GM18498 (cell line): ENCODE results near the gene PTPRD.
"Not testable (repeated sequence)": the region's sequence is repeated elsewhere in the genome, so short reads cannot be mapped to it uniquely, and the experiment has no call there.

ENCODE experiments used
- ATAC-seq: cut with Tn5 transposase; IDR thresholded peaks from one replicate; pipeline ENCODE4 v1.9.1; 2021; ENCODE audit warnings: mild to moderate bottlenecking, moderate library complexity; ENCODE audit not compliant: unreplicated experiment

Gene PTPRD

GRCh38 chr9:8940650-8941049 lies 1672.2 kb downstream of the PTPRD start:
- no peak for ATAC-seq

DNA sequence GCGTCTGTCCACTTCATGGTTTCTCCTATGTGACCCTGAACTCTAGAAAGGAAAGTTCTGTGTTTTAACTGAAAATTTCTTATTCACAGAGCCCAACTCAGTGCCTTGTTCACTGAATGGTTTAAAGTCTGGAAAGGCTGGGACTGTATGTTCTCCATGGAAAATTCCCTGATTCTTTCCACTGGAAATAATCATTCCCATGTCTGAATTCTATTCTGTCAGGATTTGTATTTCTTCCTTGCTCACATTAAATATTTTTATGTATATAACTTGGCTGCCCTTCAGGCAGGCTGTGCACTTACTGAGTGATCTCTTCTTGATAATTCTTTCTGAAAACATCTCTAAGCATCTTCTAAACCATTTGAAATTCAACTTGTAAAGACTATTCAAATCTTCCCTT lies 1686.3 kb downstream of the PTPRD start:
- no peak for ATAC-seq

DNA sequence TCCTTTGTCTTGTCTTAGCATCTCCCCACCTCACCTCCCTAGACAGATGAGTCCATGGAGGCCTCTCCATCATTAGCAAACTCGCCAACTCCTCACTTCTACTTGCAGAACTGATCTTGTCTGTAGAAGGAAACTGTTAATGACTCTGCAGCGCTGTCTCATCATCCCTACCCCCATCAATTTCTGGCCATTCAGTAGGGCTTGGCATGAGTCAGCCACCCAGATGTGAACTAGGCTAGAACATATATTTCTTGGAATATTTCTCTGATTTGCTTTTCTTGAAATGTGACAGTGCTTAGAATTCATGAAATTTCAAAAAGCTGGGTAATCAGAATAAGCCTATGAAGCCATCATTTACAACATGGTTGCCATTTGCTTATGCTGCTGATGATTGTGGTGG lies 1688.2 kb downstream of the PTPRD start:
- ATAC-seq: no peak

DNA sequence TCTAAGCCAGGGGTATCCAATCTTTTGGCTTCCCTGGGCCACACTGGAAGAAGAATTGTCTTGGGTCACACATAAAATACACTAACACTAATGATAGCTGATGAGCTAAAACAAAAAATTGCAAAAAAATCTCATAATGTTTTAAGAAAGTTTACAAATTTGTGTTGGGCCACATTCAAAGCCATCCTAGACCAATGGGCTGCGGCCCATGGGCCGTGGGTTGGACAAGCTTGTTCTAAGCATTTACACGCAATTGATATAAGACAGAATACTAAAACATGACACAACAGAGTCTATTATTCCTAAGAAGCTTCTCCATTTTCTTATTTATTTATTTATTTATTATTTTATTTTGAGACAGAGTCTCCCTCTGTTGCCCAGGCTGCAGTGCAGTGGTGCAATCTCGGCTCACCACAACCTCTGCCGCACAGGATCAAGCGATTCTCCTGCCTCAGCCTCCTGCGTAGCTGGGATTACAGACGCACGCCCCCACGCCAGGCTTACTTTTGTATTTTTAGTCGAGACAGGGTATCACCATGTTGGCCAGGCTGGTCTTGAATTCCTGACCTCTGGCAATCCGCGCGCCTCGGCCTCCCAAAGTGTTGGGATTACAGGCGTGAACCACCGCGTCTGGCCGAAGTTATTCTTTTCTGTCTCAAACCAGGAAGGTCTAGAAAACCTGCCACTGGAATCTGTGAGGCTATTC lies 1692.2 kb downstream of the PTPRD start:
- ATAC-seq: not testable (repeated sequence)

- no peak for ATAC-seq
Measured at GRCh38 chr9:8917956-8918739, 1694.7 kb downstream of the PTPRD start.

- ATAC-seq: no peak
Measured at GRCh38 chr9:8916771-8917170, 1696.0 kb downstream of the PTPRD start.

- ATAC-seq: no peak
Measured at GRCh38 chr9:8907868-8908267, 1704.9 kb downstream of the PTPRD start.

GRCh38 chr9:8905731-8906130 lies 1707.1 kb downstream of the PTPRD start:
- no peak for ATAC-seq

DNA sequence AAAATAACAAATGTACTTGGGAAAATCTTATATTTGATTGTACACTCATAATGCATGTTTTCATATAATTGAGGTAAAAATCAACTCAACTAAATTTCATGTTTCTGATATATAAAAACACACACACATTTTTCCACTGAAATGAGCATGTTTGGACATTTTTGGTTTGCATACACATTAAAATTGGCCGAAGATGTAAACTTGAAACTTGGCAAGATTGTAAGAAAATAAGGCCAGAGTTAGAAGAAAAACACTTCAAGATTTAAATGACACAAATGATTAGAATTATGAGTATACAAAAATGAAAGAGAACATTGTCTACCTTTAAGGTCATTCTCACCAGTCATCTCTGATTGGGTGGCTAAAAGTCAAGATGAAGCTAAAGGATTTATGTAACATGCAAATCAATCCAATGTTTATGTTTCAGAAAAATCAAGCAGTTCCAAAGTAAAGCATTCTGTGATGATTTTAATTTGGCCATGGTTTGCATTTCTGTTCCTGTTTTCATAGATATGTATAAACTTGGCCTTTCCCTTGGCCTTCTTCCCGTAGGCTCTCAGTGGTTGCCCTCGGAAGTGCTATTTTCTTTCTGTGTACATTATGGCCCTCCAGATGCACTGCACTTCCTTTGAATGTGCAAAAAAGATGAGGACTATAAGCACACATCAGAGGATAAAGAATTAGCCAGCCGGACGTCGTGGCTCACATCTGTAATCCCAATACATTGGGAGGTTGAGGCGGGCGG lies 1707.9 kb downstream of the PTPRD start:
- no peak for ATAC-seq

- no peak for ATAC-seq
Measured at GRCh38 chr9:8903077-8903476, 1709.7 kb downstream of the PTPRD start.

GRCh38 chr9:8901146-8901545 lies 1711.7 kb downstream of the PTPRD start:
- ATAC-seq: no peak

- no peak for ATAC-seq
Measured at GRCh38 chr9:8899511-8899910, 1713.3 kb downstream of the PTPRD start.

- no peak for ATAC-seq
Measured at GRCh38 chr9:8895861-8896224, 1717.0 kb downstream of the PTPRD start.

DNA sequence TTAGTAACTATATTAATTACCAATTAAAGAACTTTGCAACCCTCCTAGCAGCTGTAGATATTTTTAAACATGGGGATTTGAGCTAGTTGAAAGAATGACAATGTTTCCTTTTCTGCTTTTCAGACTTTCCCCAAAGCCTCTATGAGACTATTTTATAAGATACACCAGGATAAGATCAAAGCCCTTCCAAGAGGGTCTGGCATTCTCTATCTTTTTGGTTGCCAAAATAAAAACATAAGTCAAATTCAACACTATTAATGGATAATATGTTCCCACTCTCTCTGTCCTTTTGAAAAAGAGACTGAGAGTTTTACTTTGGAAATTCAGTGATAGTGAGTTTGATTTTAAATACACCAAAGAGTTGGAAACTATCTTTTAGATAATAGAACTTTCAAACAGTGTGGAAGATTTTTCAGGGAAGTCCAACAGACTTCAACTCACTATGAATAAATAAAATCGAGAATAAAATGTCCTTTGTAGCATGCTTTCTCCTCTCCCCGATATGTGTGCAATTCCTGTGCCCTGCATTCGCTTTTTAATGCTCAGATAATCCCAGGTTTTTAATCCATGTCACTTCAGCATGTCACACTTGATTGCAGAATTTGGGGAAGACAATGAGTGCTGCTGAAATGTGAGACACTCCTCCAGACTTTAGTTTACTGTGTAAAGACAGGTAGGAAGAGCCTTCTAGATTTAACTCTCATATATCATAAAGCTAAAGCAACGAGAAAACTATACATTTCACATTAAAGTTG lies 1717.5 kb downstream of the PTPRD start:
- ATAC-seq: no peak

DNA sequence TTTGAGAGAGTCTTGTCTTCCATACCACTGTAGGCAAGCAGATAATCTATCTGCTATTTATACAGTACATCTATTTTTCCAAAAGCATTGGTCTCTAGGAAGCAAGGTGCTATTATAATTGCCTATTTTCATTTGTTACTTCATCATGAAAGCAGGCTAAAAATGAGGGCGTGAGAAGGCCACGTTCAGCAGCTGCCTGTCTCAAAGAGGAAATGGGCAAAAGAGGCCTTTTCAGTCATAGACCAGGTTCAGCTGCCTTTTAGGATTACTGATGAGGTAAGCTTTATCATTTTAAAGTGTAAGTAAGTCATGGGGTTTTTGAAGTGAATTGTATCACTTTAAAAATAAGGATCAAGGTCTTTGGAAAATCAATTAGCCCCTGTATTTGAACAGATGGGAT lies 1722.1 kb downstream of the PTPRD start:
- no peak for ATAC-seq

DNA sequence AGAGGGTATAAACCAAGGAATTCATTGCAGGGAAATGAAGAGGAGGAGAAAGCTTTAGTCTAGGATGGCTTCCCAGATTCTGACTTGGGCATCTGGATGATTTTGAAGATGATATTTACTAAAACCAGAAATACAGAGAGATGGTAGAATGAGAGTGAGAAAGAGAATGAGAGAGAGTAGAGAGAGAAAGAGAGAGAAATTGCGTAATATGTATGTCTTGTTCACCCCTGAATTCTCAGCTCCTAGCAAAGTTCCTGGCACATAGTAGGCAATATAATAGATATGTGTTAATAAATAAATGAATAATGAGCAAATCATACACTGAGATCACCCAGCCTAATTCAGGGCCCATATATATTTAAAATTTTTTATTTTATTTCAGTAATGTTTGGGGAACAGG lies 1723.7 kb downstream of the PTPRD start:
- no peak for ATAC-seq

- no peak for ATAC-seq
Measured at GRCh38 chr9:8888591-8888990, 1724.2 kb downstream of the PTPRD start.

- ATAC-seq: no peak
Measured at GRCh38 chr9:8887369-8887768, 1725.4 kb downstream of the PTPRD start.

- no peak for ATAC-seq
Measured at GRCh38 chr9:8883321-8883720, 1729.5 kb downstream of the PTPRD start.

DNA sequence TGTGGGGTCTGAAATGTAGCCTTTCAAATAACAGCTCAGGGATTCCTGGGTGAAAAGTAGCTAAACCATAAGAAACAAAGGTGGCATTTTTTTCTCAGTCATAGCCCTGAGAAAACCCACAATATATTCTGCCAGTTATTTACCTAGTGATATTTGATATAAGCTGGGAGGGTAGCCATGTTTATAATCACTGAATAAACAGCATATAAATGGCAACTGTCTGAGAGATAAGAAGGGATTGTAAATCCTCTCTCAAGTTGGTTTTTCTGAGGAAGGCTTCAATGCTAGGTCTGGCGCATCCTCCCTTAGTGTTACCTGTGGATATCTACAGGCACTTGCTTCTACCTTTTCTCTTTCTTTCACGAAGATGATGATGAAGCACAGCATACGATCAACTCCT lies 1732.7 kb downstream of the PTPRD start:
- no peak for ATAC-seq

GRCh38 chr9:8879284-8879683 lies 1733.5 kb downstream of the PTPRD start:
- ATAC-seq: no peak
